ENCODE results near the gene FIBIN.

- TF ChIP-seq CTCF (IDR thresholded peaks at IDR 0.05; ENCODE audit: low read depth, low read length): no peak
- TF ChIP-seq MAX (IDR thresholded peaks at IDR 0.05; ENCODE audit: low read depth, low read length): no peak
Observed at GRCh38 chr11:27025312-27025955, 31.5 kb downstream of the FIBIN start.
